Ascending aorta (tissue), 2 donors: Measurements from ENCODE around the gene RNF40. TPM values are rescaled to one million over a fixed set of nuclear protein-coding genes. Genes with fewer than 3 reads are reported as not detected.

Experiments
- DNase-seq, 2 donors: peaks; one replicate each; pipeline ENCODE4 v3.0.0-alpha.2; 2019; ENCODE audit warnings: low spot score in 2 of 2
- H3K27ac ChIP-seq, 2 donors: fragments of 200-600 bp; sonication (generic); one replicate each; pipeline ENCODE4 v1.5.1; 2016 to 2017; ENCODE audit warnings: mild to moderate bottlenecking in 1 of 2
- H3K27me3 ChIP-seq: fragments of 200-600 bp; sonication (generic); one replicate; pipeline ENCODE4 v1.5.1; 2017
- H3K36me3 ChIP-seq, 2 donors: fragments of 200-600 bp; sonication (generic); one replicate each; pipeline ENCODE4 v1.5.1; 2016
- H3K4me1 ChIP-seq, 2 donors: fragments of 200-600 bp; sonication (generic); one replicate each; pipeline ENCODE4 v1.5.1; 2016 to 2017; ENCODE audit warnings: mild to moderate bottlenecking in 1 of 2
- H3K4me3 ChIP-seq, 2 donors: fragments of 200-600 bp; sonication (generic); one replicate each; pipeline ENCODE4 v1.5.1; 2016 to 2017; ENCODE audit warnings: mild to moderate bottlenecking in 1 of 2
- H3K9me3 ChIP-seq, 2 donors: fragments of 200-600 bp; sonication (generic); one replicate each; pipeline ENCODE4 v1.5.1; 2016
- intact Hi-C: fragments of 100-400 bp; cut with DNase I; formaldehyde crosslinking; loops from one replicate; pipeline ENCODE4 v1.15.1; 2023
- total RNA-seq: library from RNA; depleted of rRNA; stranded (reverse); fragments of >200 nt; gene quantifications from one replicate; pipeline ENCODE4 v1.1.0, GENCODE V29; 2016
- TF ChIP-seq, protein P1 (sequence below), 3 experiments: fragments of 200-600 bp in 2 of 3; fragments of 450-650 bp in 1 of 3; sonication (generic) in 2 of 3; IDR thresholded peaks; one replicate each; pipeline ENCODE4 v1.5.1; 2016 to 2019; ENCODE audit warnings: antibody characterized with exemption in 3 of 3, mild to moderate bottlenecking in 1 of 3, moderate library complexity in 1 of 3

Gene RNF40
- total RNA-seq, 1 donor from 2014 or later: 66.3 TPM

DNA sequence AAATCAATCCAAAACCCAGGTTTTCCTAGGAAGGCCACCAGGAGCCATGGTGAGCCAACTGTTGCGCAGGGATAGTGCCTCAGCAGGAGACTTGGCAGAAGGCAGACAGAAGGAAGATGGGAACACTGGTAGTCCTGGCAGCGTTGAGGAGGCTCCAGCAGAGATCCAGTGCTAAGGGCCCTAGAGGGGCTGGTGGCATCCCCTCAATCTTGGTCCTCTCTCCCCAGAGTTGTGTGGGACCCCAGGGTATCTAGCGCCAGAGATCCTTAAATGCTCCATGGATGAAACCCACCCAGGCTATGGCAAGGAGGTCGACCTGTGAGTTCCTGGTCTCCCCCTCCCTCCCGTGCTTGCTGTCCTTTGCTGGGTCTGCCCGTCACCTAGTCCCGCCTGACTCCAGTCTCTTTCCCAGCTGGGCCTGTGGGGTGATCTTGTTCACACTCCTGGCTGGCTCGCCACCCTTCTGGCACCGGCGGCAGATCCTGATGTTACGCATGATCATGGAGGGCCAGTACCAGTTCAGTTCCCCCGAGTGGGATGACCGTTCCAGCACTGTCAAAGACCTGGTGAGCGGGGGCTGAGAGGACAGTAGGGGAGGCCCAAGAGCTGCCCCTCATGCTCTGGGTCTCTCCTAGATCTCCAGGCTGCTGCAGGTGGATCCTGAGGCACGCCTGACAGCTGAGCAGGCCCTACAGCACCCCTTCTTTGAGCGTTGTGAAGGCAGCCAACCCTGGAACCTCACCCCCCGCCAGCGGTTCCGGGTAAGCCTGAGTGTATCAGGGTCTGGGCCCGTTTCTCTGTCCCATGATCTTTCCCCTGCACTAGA is 6.0 kb upstream of the RNF40 start:
- intact Hi-C loops: no loop called here
- no peaks in the 10 kb centered on the region for H3K27me3 ChIP-seq
- H3K27ac ChIP-seq: no peak overlapping the region
- H3K9me3 ChIP-seq: no peaks in the 10 kb centered on the region
- DNase-seq: no peak
- TF ChIP-seq, protein P1, sequence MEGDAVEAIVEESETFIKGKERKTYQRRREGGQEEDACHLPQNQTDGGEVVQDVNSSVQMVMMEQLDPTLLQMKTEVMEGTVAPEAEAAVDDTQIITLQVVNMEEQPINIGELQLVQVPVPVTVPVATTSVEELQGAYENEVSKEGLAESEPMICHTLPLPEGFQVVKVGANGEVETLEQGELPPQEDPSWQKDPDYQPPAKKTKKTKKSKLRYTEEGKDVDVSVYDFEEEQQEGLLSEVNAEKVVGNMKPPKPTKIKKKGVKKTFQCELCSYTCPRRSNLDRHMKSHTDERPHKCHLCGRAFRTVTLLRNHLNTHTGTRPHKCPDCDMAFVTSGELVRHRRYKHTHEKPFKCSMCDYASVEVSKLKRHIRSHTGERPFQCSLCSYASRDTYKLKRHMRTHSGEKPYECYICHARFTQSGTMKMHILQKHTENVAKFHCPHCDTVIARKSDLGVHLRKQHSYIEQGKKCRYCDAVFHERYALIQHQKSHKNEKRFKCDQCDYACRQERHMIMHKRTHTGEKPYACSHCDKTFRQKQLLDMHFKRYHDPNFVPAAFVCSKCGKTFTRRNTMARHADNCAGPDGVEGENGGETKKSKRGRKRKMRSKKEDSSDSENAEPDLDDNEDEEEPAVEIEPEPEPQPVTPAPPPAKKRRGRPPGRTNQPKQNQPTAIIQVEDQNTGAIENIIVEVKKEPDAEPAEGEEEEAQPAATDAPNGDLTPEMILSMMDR (IDR thresholded peaks at IDR 0.05): no peak
- H3K36me3 ChIP-seq: peaks cover 10 to 47% of the 10 kb centered on the region in 2 donors
- H3K4me3 ChIP-seq: no peak overlapping the region
- H3K4me1 ChIP-seq: peaks cover 3 to 5% of the 10 kb centered on the region in 2 donors

GRCh38 chr16:30756781-30757100 is 5.4 kb upstream of the RNF40 start:
- H3K36me3 ChIP-seq: peaks cover 6 to 42% of the 10 kb centered on the region in 2 donors
- H3K27me3 ChIP-seq: no peaks in the 10 kb centered on the region
- DNase-seq: no peak

DNA sequence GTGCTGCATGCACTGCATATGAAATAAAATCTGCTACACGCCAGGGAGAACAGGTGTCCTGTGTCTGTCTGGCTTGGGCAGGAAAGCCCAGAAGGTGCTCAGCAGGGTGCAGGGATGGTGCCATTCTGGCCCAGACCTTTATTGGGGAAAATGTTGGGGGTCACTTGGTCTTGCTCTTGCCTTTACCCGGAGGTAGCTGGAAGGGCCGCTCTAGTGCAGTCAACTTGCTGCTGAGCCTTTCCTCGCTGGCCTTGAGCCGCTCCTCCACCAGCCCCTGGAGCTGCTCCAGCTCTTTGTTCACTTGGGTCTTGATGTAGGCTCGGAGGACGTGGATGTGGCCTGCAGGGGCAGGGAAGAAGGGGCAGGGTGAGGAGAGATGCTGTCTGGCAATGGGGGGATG is 4.8 kb upstream of the RNF40 start:
- H3K9me3 ChIP-seq: no peaks in the 10 kb centered on the region

More at GRCh38 chr16:30756781-30757100, 5.4 kb upstream of the RNF40 start:
- TF ChIP-seq, protein P1 (IDR thresholded peaks at IDR 0.05): no peak
- Histone ChIP-seq H3K9me3 (no peaks in the 10 kb centered on the region), H3K4me3 (no peak overlapping the region), H3K27ac (no peak overlapping the region), H3K4me1 (peaks cover 6% of the 10 kb centered on the region in 2 donors)
- intact Hi-C loops: no loop called here

DNA sequence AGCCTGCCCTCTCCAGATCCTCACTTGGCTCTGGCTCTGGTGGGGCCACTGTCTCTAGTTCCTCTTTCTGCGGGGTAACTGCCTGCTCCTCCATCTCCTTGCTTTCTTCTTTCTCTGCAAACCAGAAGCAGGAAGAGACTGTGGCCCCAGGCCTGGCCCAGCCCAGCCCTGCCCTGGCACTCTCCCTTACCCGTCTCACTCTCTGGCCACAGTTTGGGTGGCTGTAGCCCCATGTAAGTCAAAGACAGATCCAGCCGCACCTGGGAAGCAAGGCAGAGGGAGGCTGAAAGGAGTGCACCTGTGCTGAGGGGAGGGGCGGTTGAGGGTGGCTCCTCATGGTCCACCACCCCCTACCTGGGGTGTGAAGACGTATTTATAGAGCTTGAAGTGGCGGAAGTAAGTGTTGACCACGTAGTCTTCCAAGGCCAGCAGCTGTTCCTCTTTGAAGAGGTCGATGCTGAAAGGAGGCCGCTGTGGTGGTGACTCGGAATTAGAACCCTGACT is 3.1 kb upstream of the RNF40 start:
- Histone ChIP-seq H3K27ac (no peak overlapping the region), H3K9me3 (no peaks in the 10 kb centered on the region), H3K4me1 (peaks cover 16 to 18% of the 10 kb centered on the region in 2 donors), H3K27me3 (no peaks in the 10 kb centered on the region), H3K36me3 (peaks cover 10 to 31% of the 10 kb centered on the region in 2 donors), H3K4me3 (no peak overlapping the region)
- DNase-seq: no peak
- TF ChIP-seq, protein P1 (IDR thresholded peaks at IDR 0.05): no peak
- intact Hi-C loops: no loop called here

More for the DNA sequence above, 4.8 kb upstream of the RNF40 start:
- H3K4me1 ChIP-seq: peaks cover 6% of the 10 kb centered on the region in 2 donors
- no peak for DNase-seq
- TF ChIP-seq, protein P1 (IDR thresholded peaks at IDR 0.05): no peak
- H3K36me3 ChIP-seq: peaks cover 6 to 42% of the 10 kb centered on the region in 2 donors
- H3K27me3 ChIP-seq: no peaks in the 10 kb centered on the region
- intact Hi-C loops: no loop called here
- no peak overlapping the region for H3K27ac ChIP-seq
- no peak overlapping the region for H3K4me3 ChIP-seq

- TF ChIP-seq, protein P1 (IDR thresholded peaks at IDR 0.05): no peak
- Histone ChIP-seq H3K9me3 (no peaks in the 10 kb centered on the region), H3K4me1 (peaks cover 16 to 20% of the 10 kb centered on the region in 2 donors), H3K27me3 (no peaks in the 10 kb centered on the region), H3K27ac (no peak overlapping the region), H3K4me3 (no peak overlapping the region), H3K36me3 (peaks cover 20 to 32% of the 10 kb centered on the region in 2 donors)
- DNase-seq: no peak
- intact Hi-C loops: no loop called here
Observed at GRCh38 chr16:30760001-30760559, 2.0 kb upstream of the RNF40 start.
